ENCODE measurements around the gene RTP2. TPM values are rescaled to one million over a fixed set of nuclear protein-coding genes. Genes with fewer than 3 reads are reported as not detected.

Gene RTP2
- total RNA-seq, 1 donor from 2014 or later = not detected

DNA sequence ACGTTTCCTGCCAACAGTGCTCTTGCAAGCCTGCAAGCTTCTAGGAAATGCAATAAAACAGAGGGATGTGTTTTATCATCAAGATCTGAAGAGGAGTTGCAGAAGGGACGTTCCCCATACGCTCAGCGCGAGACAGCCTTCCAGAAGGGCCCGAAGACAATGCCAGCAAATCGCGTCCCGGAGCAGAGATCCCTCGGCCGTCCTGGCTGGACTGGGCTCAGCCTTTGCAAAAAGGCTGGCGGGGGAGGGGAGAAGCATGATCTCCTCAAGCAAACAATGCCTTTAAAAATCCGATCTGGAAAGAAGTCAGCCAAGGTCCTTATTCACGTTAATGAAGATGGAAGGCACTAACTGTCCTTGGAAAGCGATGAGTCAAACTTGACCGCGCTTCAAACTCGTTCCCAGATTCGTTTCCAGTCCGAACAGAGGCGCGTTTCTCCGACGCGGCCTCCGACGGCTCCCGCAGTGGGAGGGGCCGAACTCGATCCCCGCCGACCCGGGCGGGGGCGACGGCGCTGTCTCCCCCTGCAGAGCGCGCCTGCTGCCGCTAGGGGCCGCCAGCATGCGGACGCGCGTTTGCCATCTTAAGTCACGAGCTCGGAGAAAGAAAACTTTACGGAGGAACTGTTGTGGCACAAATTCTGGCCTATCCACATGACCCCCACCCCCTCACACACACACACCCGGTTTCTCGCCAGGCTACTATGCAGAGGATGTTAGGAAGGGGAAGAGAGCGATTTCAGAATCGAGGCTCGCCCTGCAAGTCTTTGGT, 37.4 kb upstream of the RTP2 start:
- Histone ChIP-seq H3K36me3 (peaks cover 2% of the 10 kb centered on the region), H3K27me3 (ENCODE audit: low read depth) (no peaks in the 10 kb centered on the region), H3K27ac (peak overlapping the region; percentile 99), H3K4me3 (peak overlapping the region; percentile 69), H3K9me3 (no peaks in the 10 kb centered on the region), H3K4me1 (peaks cover 62% of the 10 kb centered on the region)
- DNase-seq = peak; percentile 88
- peak; percentile 39 to 66 for ATAC-seq
- intact Hi-C loops (cut with DNase I) = no loop called here
- TF ChIP-seq, protein P1, sequence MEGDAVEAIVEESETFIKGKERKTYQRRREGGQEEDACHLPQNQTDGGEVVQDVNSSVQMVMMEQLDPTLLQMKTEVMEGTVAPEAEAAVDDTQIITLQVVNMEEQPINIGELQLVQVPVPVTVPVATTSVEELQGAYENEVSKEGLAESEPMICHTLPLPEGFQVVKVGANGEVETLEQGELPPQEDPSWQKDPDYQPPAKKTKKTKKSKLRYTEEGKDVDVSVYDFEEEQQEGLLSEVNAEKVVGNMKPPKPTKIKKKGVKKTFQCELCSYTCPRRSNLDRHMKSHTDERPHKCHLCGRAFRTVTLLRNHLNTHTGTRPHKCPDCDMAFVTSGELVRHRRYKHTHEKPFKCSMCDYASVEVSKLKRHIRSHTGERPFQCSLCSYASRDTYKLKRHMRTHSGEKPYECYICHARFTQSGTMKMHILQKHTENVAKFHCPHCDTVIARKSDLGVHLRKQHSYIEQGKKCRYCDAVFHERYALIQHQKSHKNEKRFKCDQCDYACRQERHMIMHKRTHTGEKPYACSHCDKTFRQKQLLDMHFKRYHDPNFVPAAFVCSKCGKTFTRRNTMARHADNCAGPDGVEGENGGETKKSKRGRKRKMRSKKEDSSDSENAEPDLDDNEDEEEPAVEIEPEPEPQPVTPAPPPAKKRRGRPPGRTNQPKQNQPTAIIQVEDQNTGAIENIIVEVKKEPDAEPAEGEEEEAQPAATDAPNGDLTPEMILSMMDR (IDR thresholded peaks at IDR 0.05) = peak; percentile 95

DNA sequence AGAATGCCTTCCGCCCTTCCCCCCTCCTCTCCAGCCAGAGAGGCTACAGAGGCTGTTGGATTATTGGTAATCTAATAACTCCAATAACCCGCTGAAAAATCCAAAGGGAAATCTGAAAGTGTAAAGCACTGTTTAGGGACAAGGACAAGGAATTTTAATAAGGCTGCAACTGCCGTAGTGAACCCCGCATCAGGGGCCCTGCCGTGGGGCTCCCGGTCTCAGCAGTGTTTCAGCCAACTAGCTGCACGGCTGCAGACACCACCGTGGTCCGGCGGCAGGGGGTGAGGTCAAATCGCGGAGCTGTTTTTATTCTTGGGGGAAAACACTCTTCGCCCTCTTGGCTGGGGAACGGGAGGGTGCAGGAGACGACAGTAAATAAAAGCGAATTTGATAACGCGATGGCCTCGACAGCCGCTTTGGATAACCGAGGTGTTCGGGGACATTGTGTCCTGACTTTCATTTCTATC, 36.8 kb upstream of the RTP2 start:
- DNase-seq = no peak
- Histone ChIP-seq H3K4me1 (peaks cover 62% of the 10 kb centered on the region), H3K27ac (peak overlapping the region; percentile 99), H3K27me3 (ENCODE audit: low read depth) (no peaks in the 10 kb centered on the region), H3K9me3 (no peaks in the 10 kb centered on the region), H3K36me3 (peaks cover 8% of the 10 kb centered on the region), H3K4me3 (peak overlapping the region; percentile 69)
- no peak for ATAC-seq
- intact Hi-C loops (cut with DNase I) = no loop called here
- TF ChIP-seq, protein P1 (IDR thresholded peaks at IDR 0.05) = no peak

DNA sequence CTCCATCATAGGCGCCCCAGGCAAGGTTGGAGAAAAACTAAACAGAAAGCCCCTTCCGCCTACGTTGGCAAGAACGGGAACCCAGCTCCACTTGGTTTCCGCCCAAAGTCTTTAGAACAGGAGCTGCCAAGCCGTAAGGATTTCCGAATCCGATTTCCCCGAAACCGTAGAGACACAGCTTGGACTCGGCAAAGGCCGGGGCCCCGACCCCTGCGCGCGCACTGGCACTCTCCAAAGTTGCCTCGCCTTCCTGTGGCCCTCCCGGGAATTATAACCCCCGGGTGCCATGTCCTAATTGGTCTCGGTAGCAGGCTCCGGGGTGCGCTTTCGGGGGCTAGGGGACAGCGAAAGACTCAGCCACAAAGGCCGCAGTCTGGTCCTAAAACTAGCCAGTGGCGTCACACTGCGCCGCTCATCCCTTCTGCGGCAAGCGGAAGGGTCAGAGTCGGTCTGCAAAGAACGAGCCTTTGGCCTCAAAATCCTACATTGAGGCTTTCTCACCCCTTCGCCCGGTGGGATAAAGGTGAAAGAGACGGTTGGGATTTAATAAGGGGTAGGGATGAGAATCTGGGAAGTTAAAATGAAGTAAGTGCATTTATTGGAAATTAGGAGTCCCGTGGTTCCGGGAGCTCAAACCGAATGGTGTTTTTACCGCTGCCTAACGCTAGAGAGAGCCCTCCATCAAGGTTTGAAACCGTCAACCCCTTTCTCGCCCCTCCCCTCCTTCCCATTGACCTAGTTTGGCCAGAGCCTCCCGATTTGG, 36.2 kb upstream of the RTP2 start:
- ATAC-seq (peak; percentile 69 to 76), DNase-seq (peak; percentile 88)
- no peaks in the 10 kb centered on the region for H3K27me3 ChIP-seq (ENCODE audit: low read depth)
- H3K27ac ChIP-seq = peak overlapping the region; percentile 99
- intact Hi-C loops (cut with DNase I) = no loop called here
- peaks cover 62% of the 10 kb centered on the region for H3K4me1 ChIP-seq
- peaks cover 15% of the 10 kb centered on the region for H3K36me3 ChIP-seq
- TF ChIP-seq, protein P1 (IDR thresholded peaks at IDR 0.05) = peak; percentile 69
- no peaks in the 10 kb centered on the region for H3K9me3 ChIP-seq
- peak overlapping the region; percentile 69 for H3K4me3 ChIP-seq

DNA sequence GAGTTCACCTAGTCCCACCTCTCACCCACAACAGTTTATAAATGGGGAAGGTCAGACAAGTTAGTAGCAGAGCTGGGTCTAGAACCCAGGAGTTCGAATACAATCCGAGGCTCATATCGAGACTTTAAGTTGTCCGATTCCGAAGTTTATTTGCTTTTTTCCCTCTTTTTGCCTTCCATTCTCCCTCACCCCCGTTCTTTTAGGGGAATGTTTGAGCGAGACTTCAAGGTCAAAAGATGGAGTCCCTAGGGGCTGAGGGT, 35.6 kb upstream of the RTP2 start:
- DNase-seq (no peak), ATAC-seq (no peak)
- intact Hi-C loops (cut with DNase I) = no loop called here
- H3K4me3 ChIP-seq = peak overlapping the region; percentile 69
- no peaks in the 10 kb centered on the region for H3K9me3 ChIP-seq
- TF ChIP-seq, protein P1 (IDR thresholded peaks at IDR 0.05) = no peak
- peak overlapping the region; percentile 99 for H3K27ac ChIP-seq
- peaks cover 20% of the 10 kb centered on the region for H3K36me3 ChIP-seq
- no peaks in the 10 kb centered on the region for H3K27me3 ChIP-seq (ENCODE audit: low read depth)
- peaks cover 61% of the 10 kb centered on the region for H3K4me1 ChIP-seq

DNA sequence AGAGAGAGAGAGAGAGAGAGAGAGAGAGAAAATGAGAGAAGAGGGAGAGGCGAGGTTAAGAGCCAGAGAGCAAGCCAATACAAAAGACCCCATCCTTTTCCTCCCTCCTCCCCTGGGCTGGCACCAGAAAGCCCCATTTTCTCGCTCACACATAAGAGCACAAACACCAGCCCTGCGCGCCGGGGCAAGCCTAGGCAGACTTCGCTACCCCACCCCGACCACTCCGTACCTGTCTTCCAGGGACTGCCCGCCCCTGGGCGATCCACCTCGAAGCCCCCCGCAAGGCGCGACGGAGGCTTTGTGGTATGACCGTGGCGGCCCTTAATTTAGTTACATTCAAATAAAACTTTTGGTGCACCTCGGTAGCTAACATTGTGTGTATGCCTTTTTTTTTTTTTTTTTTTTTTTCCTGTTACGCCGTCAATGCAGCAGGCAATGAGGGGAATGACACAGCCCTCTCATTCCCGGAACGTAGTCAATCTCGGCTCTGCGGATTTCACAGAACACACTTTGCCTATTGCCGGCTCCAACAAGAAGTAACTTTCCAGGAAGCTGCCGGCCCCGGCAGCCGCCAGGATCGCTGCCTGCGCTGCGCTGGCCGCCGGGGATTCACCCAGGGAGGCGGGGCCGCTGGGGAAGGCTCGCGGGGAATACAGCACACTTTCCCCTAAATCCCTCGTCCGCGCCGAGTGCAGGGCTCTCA, 35.2 kb upstream of the RTP2 start:
- H3K4me3 ChIP-seq = peak overlapping the region; percentile 69

More for the DNA sequence above, 35.2 kb upstream of the RTP2 start:
- peak; percentile 57 to 69 for ATAC-seq
- H3K27ac ChIP-seq = peak overlapping the region; percentile 99
- intact Hi-C loops (cut with DNase I) = no loop called here
- DNase-seq = peak; percentile 88
- H3K9me3 ChIP-seq = no peaks in the 10 kb centered on the region
- peaks cover 56% of the 10 kb centered on the region for H3K4me1 ChIP-seq
- H3K27me3 ChIP-seq (ENCODE audit: low read depth) = no peaks in the 10 kb centered on the region
- peaks cover 24% of the 10 kb centered on the region for H3K36me3 ChIP-seq
- TF ChIP-seq, protein P1 (IDR thresholded peaks at IDR 0.05) = no peak

Data from lower lobe of right lung (tissue), 2 donors.